Panc1 (cell line): ENCODE results near the gene FTSJ3. TPM values are rescaled to one million over a fixed set of nuclear protein-coding genes. Genes with fewer than 3 reads are reported as not detected.

Experiments used
- ATAC-seq: fragments of 200-7000 bp; cut with Tn5 transposase; 2 replicates; pipeline ENCODE4 v1.9.1; 2020; ENCODE audit warnings: mild to moderate bottlenecking, moderate library complexity
- BruUV-seq: library from RNA; stranded (reverse); fragments of 400-500 nt; replicated peaks from 2 replicates; lab custom pipeline; 2021; lab: Mats Ljungman, UMichigan
- CTCF ChIA-PET: fragments of 300-600 bp; sonication (Branson Sonifier 250); formaldehyde crosslinking; loops from one replicate; lab custom pipeline; 2022; ENCODE audit warnings: antibody characterized with exemption; lab: Charles Lee
- POLR2A ChIA-PET: fragments of 300-600 bp; sonication (Branson Sonifier 250); formaldehyde crosslinking; loops from one replicate; lab custom pipeline; 2022; ENCODE audit warnings: antibody characterized with exemption; lab: Charles Lee
- DNase-seq: peaks from one replicate; pipeline ENCODE4 v3.0.0-alpha.2; 2010; ENCODE audit warnings: low read depth, low spot score
- H3K27ac ChIP-seq: 2 replicates; pipeline ENCODE4 v1.5.1; 2011; ENCODE audit warnings: mild to moderate bottlenecking, low read length, inconsistent platforms
- H3K27me3 ChIP-seq: fragments of 200-500 bp; sonication (Bioruptor generic); 2 replicates; pipeline ENCODE4 v1.6.0; 2014; ENCODE audit warnings: low read length, inconsistent platforms; ENCODE audit not compliant: control insufficient read depth, insufficient read depth
- H3K36me3 ChIP-seq: fragments of 200-500 bp; sonication (Bioruptor generic); 2 replicates; pipeline ENCODE4 v1.5.1; 2014; ENCODE audit warnings: inconsistent platforms, mild to moderate bottlenecking, low read length, moderate library complexity; ENCODE audit not compliant: control insufficient read depth, insufficient read depth
- H3K4me1 ChIP-seq: 2 replicates; pipeline ENCODE4 v1.5.1; 2011; ENCODE audit warnings: inconsistent platforms, mild to moderate bottlenecking, low read length, moderate library complexity; ENCODE audit not compliant: control insufficient read depth, insufficient read depth
- H3K4me3 ChIP-seq, 2 experiments: 2 replicates each; pipeline ENCODE4 v1.5.1; 2011 to 2012; ENCODE audit warnings: low read depth in 2 of 2, low read length in 2 of 2, mild to moderate bottlenecking in 2 of 2, inconsistent platforms in 1 of 2, moderate library complexity in 1 of 2
- H3K9me3 ChIP-seq: fragments of 200-500 bp; sonication (Bioruptor generic); 2 replicates; pipeline ENCODE4 v1.5.1; 2014; ENCODE audit warnings: low read depth, mild to moderate bottlenecking, inconsistent platforms, low read length, moderate library complexity; ENCODE audit not compliant: control insufficient read depth, insufficient read depth
- CTCF ChIP-seq: fragments of 450-650 bp; IDR thresholded peaks from 2 replicates; pipeline ENCODE4 v1.5.1; 2017; ENCODE audit warnings: mild to moderate bottlenecking
- POLR2AphosphoS5 ChIP-seq: IDR thresholded peaks from 2 replicates; pipeline ENCODE4 v1.6.1; 2012; ENCODE audit warnings: mild to moderate bottlenecking, low read depth, low read length, moderate library complexity
- REST ChIP-seq, 2 experiments: IDR thresholded peaks; 2 replicates each; pipeline ENCODE4 v1.6.1; 2011 to 2012; ENCODE audit warnings: low read depth in 2 of 2, control low read depth in 1 of 2, low read length in 1 of 2, mild to moderate bottlenecking in 1 of 2, moderate library complexity in 1 of 2; ENCODE audit not compliant: insufficient read depth in 1 of 2
- SIN3A ChIP-seq: IDR thresholded peaks from 2 replicates; pipeline ENCODE4 v1.6.1; 2012; ENCODE audit warnings: low read depth, mild to moderate bottlenecking, low read length, moderate library complexity, borderline replicate concordance; ENCODE audit not compliant: insufficient read depth
- TCF7L2 ChIP-seq: IDR thresholded peaks from 2 replicates; pipeline ENCODE4 v1.6.1; 2011; ENCODE audit warnings: mild to moderate bottlenecking, low read depth, low read length, inconsistent platforms
- in situ Hi-C: cut with HindIII; loops from 2 replicates; pipeline ENCODE4 v1.10.0; 2016; ENCODE audit warnings: low sequenced_read_pairs, low pct_unique_long_range_greater_than_20kb
- intact Hi-C: fragments of 100-400 bp; cut with micrococcal nuclease; formaldehyde crosslinking; loops from one replicate; pipeline ENCODE4 v1.10.0; 2022; ENCODE audit not compliant: unreplicated experiment
- total RNA-seq: library from RNA; stranded (reverse); gene quantifications from one replicate; pipeline ENCODE4 v1.2.1, GENCODE V29; 2021; ENCODE audit not compliant: unreplicated experiment

FTSJ3 gene
- total RNA-seq, 1 experiment from 2014 or later, result 41.3 TPM

DNA sequence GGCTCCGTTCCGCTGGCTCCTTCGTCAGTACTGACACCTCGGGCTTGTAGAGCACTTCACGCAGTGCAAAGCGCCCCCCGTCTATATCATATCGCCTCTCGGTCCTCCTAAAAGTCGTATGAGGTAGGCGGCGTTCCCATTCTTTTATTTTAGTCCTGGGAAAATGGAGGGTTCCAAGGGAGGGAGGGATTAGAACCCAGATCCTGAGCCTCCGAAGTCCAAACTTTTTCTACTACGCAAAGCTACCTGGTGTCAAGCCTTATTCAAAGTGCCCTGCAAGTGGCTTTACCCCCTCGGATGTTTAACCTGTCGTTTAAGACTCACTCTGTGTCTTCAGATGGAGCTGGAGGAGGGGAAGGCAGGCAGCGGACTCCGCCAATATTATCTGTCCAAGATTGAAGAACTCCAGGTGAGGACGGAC lies 348 bp upstream of the FTSJ3 start:
- no peak for DNase-seq
- TF ChIP-seq CTCF (0 out of 2 replicates have a peak, but pooled peaks have one; percentile 16), REST (IDR thresholded peaks at IDR 0.05; ENCODE audit: insufficient read depth in 1 of 2, low read depth in 2 of 2, low read length in 1 of 2) (no peak)
- BruUV-seq, result no TSS peak
- POLR2A ChIA-PET, result interaction anchor here (0.7 kb wide), 1 partner anchor 396 kb away, joined by 3 read pairs; no protein-coding TSS in a partner anchor
- Histone ChIP-seq H3K9me3 (no peaks in the 10 kb centered on the region), H3K4me1 (peaks cover 13% of the 10 kb centered on the region), H3K4me3 (peak overlapping the region; percentile 80 to 96), H3K27me3 (no peaks in the 10 kb centered on the region), H3K36me3 (peaks cover 49% of the 10 kb centered on the region), H3K27ac (peak overlapping the region; percentile 95)
- CTCF ChIA-PET, result interaction anchor here (0.6 kb wide), 1 partner anchor 73 kb away, joined by 3 read pairs; no protein-coding TSS in a partner anchor
- intact Hi-C loops (no loop called here), in situ Hi-C loops (no loop called here)
- ATAC-seq, result no peak

DNA sequence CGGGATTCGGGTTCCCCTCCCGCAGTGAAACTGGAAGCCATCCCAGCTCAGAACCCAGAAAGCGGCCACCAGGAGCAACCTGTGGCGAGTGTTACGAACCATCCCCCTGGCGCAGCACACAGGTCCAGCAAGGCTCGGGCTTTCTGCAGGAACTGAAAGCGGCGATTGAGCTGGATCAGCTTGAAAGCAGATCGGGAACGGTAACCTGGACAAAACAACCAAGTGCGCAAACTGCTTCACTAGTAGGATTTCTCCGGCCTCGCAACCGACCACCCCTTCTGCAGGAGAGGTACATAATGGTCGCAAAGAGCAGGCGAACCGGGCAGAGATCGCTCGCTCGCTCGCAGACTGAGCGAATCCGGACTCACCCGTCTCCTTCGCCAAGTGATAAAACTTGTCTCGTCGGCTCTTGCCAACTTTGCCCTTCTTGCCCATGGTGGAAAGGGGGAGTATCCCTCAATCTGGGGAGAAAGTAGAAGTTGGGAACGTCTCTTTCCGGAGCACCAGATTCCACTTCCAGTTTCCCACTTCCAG lies 928 bp downstream of the FTSJ3 start:
- ATAC-seq (peak; percentile 5), DNase-seq (no peak)
- Histone ChIP-seq H3K4me3 (peak overlapping the region; percentile 80 to 96), H3K36me3 (peaks cover 54% of the 10 kb centered on the region), H3K4me1 (peaks cover 15% of the 10 kb centered on the region), H3K9me3 (no peaks in the 10 kb centered on the region), H3K27me3 (no peaks in the 10 kb centered on the region), H3K27ac (peak overlapping the region; percentile 95)
- in situ Hi-C loops, result no loop called here
- TF ChIP-seq CTCF (no peak), POLR2AphosphoS5 (no peak; the same call in 1 of the 2 replicates), SIN3A (no peak), REST (IDR thresholded peaks at IDR 0.05; ENCODE audit: insufficient read depth in 1 of 2, low read depth in 2 of 2, low read length in 1 of 2) (no peak), TCF7L2 (no peak)
- intact Hi-C loops, result no loop called here
- CTCF ChIA-PET, result no interaction called here
- BruUV-seq, result TSS peak; percentile 87
- POLR2A ChIA-PET, result interaction anchor here (1.0 kb wide), 1 partner anchor 53 kb away, joined by 5 read pairs; the partner anchor contains the start of genes CCDC47 and DDX42
